SK-N-SH treated with all-trans-retinoic acid at 6 μM for 48 hours (cell line): ENCODE data around the gene BLOC1S4.

ENCODE experiments used
- ATAC-seq: fragments of 200-7000 bp; cut with Tn5 transposase; 3 replicates; pipeline ENCODE4 v1.9.1; 2020; ENCODE audit warnings: mild to moderate bottlenecking, moderate library complexity
- ARNTL ChIP-seq: fragments of 450-650 bp; formaldehyde crosslinking; IDR thresholded peaks from 2 replicates; pipeline ENCODE4 v1.5.0; 2020; ENCODE audit warnings: low read depth, mild to moderate bottlenecking, moderate library complexity, borderline replicate concordance
- BACH2 ChIP-seq: fragments of 250-450 bp; sonication (Bioruptor Pico); IDR thresholded peaks from 2 replicates; pipeline ENCODE4 v1.9.0; 2021; ENCODE audit warnings: mild to moderate bottlenecking, borderline replicate concordance
- CREB5 ChIP-seq: fragments of 250-450 bp; sonication (Bioruptor Pico); IDR thresholded peaks from 2 replicates; pipeline ENCODE4 v1.5.1; 2020; ENCODE audit warnings: low read depth, mild to moderate bottlenecking, moderate library complexity
- CSDC2 ChIP-seq: fragments of 250-450 bp; sonication (Bioruptor Pico); IDR thresholded peaks from 2 replicates; pipeline ENCODE4 v1.5.0; 2020; ENCODE audit warnings: mild to moderate bottlenecking, moderate library complexity
- CSRNP3 ChIP-seq: fragments of 250-450 bp; sonication (Bioruptor Pico); IDR thresholded peaks from 2 replicates; pipeline ENCODE4 v1.5.1; 2021; ENCODE audit warnings: mild to moderate bottlenecking, moderate library complexity
- GLIS3 ChIP-seq: fragments of 250-450 bp; sonication (Bioruptor Pico); IDR thresholded peaks from 2 replicates; pipeline ENCODE4 v1.5.0; 2020; ENCODE audit warnings: mild to moderate bottlenecking, moderate library complexity
- ISL1 ChIP-seq: fragments of 250-450 bp; sonication (Bioruptor Pico); IDR thresholded peaks from 2 replicates; pipeline ENCODE4 v2.1.2; 2022; ENCODE audit warnings: mild to moderate bottlenecking, moderate library complexity
- OSR1 ChIP-seq: fragments of 250-450 bp; sonication (Bioruptor Pico); IDR thresholded peaks from 2 replicates; pipeline ENCODE4 v1.8.0; 2022; ENCODE audit warnings: moderate library complexity, mild to moderate bottlenecking, inconsistent platforms
- PATZ1 ChIP-seq: fragments of 250-450 bp; sonication (Bioruptor Pico); IDR thresholded peaks from 2 replicates; pipeline ENCODE4 v1.8.0; 2020; ENCODE audit warnings: mild to moderate bottlenecking, moderate library complexity, borderline replicate concordance
- POU6F1 ChIP-seq: fragments of 250-450 bp; sonication (Bioruptor Pico); IDR thresholded peaks from 2 replicates; pipeline ENCODE4 v1.8.0; 2021; ENCODE audit warnings: low read depth, mild to moderate bottlenecking, moderate library complexity, borderline replicate concordance
- PPARA ChIP-seq: fragments of 250-450 bp; sonication (Bioruptor Pico); IDR thresholded peaks from 2 replicates; pipeline ENCODE4 v1.5.0; 2020; ENCODE audit warnings: mild to moderate bottlenecking, borderline replicate concordance
- RARB ChIP-seq: fragments of 250-450 bp; sonication (Bioruptor Pico); IDR thresholded peaks from 2 replicates; pipeline ENCODE4 v1.8.0; 2021; ENCODE audit warnings: mild to moderate bottlenecking, moderate library complexity
- SNAI2 ChIP-seq: fragments of 250-450 bp; sonication (Bioruptor Pico); IDR thresholded peaks from 2 replicates; pipeline ENCODE4 v1.5.0; 2020; ENCODE audit warnings: mild to moderate bottlenecking, moderate library complexity
- TCF4 ChIP-seq: fragments of 250-450 bp; sonication (Bioruptor Pico); IDR thresholded peaks from 2 replicates; pipeline ENCODE4 v1.8.0; 2021; ENCODE audit warnings: mild to moderate bottlenecking, moderate library complexity, borderline replicate concordance
- TSHZ2 ChIP-seq: fragments of 250-450 bp; sonication (Bioruptor Pico); IDR thresholded peaks from 2 replicates; pipeline ENCODE4 v1.5.0; 2020; ENCODE audit warnings: mild to moderate bottlenecking, moderate library complexity
- ZC3H10 ChIP-seq: fragments of 250-450 bp; sonication (Bioruptor Pico); IDR thresholded peaks from 2 replicates; pipeline ENCODE4 v1.5.1; 2021; ENCODE audit warnings: mild to moderate bottlenecking, moderate library complexity
- ZFP30 ChIP-seq: fragments of 450-650 bp; formaldehyde crosslinking; IDR thresholded peaks from 2 replicates; pipeline ENCODE4 v1.5.0; 2022; ENCODE audit warnings: mild to moderate bottlenecking, moderate library complexity
- ZNF565 ChIP-seq: fragments of 450-650 bp; formaldehyde crosslinking; conservative IDR thresholded peaks from 2 replicates; pipeline ENCODE4 v1.5.0; 2020; ENCODE audit warnings: low read depth, mild to moderate bottlenecking, moderate library complexity
- ZNF70 ChIP-seq: fragments of 450-650 bp; formaldehyde crosslinking; IDR thresholded peaks from 2 replicates; pipeline ENCODE4 v1.5.0; 2020; ENCODE audit warnings: mild to moderate bottlenecking, moderate library complexity
- ZNF8 ChIP-seq: fragments of 450-650 bp; formaldehyde crosslinking; IDR thresholded peaks from 2 replicates; pipeline ENCODE4 v1.5.0; 2020; ENCODE audit warnings: mild to moderate bottlenecking, moderate library complexity

The BLOC1S4 gene

GRCh38 chr4:6684656-6685055, 31.3 kb upstream of the BLOC1S4 start:
- no peak for TF ChIP-seq ISL1
- no peak for TF ChIP-seq ZNF8 (CRISPR knock-in tag)
- TF ChIP-seq RARB (CRISPR knock-in tag) = no peak
- TF ChIP-seq OSR1 (CRISPR knock-in tag) = no peak
- no peak for TF ChIP-seq ARNTL
- TF ChIP-seq GLIS3 (CRISPR knock-in tag) = no peak
- no peak for TF ChIP-seq CREB5 (CRISPR knock-in tag)
- TF ChIP-seq SNAI2 (CRISPR knock-in tag) = no peak
- TF ChIP-seq TCF4 (CRISPR knock-in tag) = no peak
- TF ChIP-seq POU6F1 (CRISPR knock-in tag) = no peak
- no peak for TF ChIP-seq ZFP30 (CRISPR knock-in tag)
- TF ChIP-seq PATZ1 = no peak
- TF ChIP-seq ZC3H10 (CRISPR knock-in tag) = no peak
- TF ChIP-seq CSDC2 = no peak
- no peak for TF ChIP-seq ZNF70 (CRISPR knock-in tag)
- ATAC-seq = no peak

GRCh38 chr4:6686104-6686787, 29.7 kb upstream of the BLOC1S4 start:
- no peak for ATAC-seq
- no peak for TF ChIP-seq ARNTL
- no peak for TF ChIP-seq CREB5 (CRISPR knock-in tag)
- no peak for TF ChIP-seq ZC3H10 (CRISPR knock-in tag)

GRCh38 chr4:6687947-6688878, 27.8 kb upstream of the BLOC1S4 start:
- peak; percentile 6; the same call in 2 of the 3 replicates for ATAC-seq

More at GRCh38 chr4:6687947-6688878, 27.8 kb upstream of the BLOC1S4 start:
- TF ChIP-seq TSHZ2 (CRISPR knock-in tag) (no peak), RARB (CRISPR knock-in tag) (no peak), GLIS3 (CRISPR knock-in tag) (no peak), ZNF70 (CRISPR knock-in tag) (no peak), ZFP30 (CRISPR knock-in tag) (no peak), CSDC2 (no peak), ZNF8 (CRISPR knock-in tag) (no peak), CSRNP3 (CRISPR knock-in tag) (no peak), SNAI2 (CRISPR knock-in tag) (no peak), CREB5 (CRISPR knock-in tag) (no peak), ZNF565 (CRISPR knock-in tag) (no peak), PPARA (CRISPR knock-in tag) (no peak), BACH2 (CRISPR knock-in tag) (no peak), OSR1 (CRISPR knock-in tag) (no peak), ARNTL (no peak), ISL1 (no peak), POU6F1 (CRISPR knock-in tag) (no peak)
